NCI-H187 treated with DMSO at 0.1 percent for 48 hours (cell line): Measurements from ENCODE around the gene DLG1.
"Not testable (repeated sequence)": the region's sequence is repeated elsewhere in the genome, so short reads cannot be mapped to it uniquely, and the experiment has no call there.

Experiments used
- DNase-seq: peaks from one replicate; lab custom pipeline; 2025; lab: John Stamatoyannopoulos, UW

Gene DLG1

DNA sequence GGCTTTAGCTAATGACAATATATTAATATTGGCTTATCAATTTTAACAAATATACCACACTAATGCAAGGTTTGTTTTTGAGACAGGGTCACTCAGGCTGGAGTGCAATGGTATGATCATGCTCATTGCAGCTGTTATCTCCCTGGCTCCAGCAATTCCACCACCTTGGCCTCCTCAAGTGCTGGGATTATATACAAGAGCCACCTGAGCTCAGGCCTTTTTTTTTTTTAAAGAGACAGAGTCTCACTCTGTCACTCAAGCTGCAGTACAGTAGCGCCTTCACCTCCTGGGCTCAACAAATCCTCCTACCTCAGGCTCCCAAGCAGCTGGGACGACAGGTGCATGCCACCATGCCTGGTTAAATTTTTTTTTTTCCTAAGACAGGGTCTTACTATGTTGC lies 11.7 kb downstream of the DLG1 start:
- no peak for DNase-seq

- DNase-seq = no peak
Observed at GRCh38 chr3:197285557-197285956, 12.9 kb downstream of the DLG1 start.

- no peak for DNase-seq
Observed at GRCh38 chr3:197283045-197283444, 15.4 kb downstream of the DLG1 start.

DNA sequence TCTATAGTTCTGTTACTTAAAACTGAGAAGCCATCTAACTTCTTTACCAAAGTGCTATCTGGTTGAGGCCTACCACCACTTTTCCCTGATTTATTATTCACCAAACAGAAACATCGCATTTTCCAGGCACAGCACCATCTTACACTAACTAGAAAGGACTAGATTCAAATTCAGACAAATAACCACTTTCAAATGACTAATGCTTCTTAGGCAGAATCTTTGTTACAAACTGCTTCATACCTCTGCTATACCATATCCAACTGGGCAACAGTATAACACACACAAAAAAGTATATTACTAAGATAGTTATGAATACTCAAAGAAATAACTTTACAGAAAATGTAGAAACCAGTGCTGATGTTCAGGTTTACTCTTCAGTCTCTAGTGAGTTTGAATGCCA lies 16.6 kb downstream of the DLG1 start:
- no peak for DNase-seq

DNA sequence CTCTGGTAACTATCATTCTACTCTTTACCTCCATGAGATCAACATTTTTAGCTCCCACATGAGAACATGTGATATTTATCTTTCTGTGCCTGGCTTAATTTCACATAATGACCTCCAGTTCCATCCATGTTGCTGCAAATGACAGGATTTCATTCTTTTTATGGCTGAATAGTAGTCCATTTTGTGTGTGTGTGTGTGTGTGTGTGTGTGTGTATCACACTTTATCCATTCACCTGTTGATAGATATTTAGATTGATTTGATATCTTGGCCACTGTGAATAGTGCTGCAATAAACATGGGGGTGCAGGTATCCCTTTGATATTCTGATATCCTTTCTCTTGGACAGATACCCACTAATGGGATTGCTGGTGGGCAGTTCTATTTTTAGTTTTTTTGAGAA lies 18.3 kb downstream of the DLG1 start:
- no peak for DNase-seq

DNA sequence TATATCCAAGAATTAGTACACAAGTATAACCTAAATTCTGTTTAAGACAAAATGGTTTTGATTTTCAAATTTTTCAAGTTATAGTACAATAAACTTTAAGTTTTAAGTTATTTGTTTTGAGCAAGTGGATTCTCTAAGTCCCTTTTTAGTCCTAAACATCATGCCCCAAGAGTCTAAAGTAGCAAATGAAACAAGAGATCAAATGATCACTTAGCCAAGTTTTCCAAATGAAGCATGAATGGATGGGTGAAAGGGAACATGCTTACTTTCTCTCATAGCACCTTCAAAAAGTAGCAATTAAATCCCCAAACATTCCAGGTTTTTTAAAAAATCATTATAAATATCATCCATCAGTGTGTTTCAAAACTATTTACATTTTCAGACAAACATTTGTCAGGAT lies 19.5 kb downstream of the DLG1 start:
- no peak for DNase-seq

GRCh38 chr3:197276808-197277207 lies 21.6 kb downstream of the DLG1 start:
- not testable (repeated sequence) for DNase-seq

- DNase-seq = no peak
Observed at GRCh38 chr3:197270558-197271317, 27.7 kb downstream of the DLG1 start.

DNA sequence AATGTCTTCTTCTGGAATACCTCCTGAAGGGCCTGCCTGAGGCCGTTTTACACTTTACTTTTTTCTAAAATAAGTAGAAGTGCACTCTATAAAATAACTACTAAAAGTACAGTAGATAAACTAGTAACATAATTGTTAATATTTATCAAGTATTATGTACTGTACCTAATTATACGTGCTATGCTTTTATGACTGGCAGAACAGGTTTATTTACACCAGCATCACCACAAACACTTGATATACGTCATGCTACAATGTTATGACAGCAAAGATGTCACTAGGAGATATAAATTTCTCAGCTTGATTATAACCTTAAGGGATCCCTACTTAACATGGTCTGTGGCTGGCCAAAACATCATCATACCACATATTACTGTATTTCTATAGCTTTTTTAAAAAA lies 29.4 kb downstream of the DLG1 start:
- no peak for DNase-seq

- DNase-seq = no peak
Observed at GRCh38 chr3:197268294-197268693, 30.1 kb downstream of the DLG1 start.

- no peak for DNase-seq
Observed at GRCh38 chr3:197266331-197266730, 32.1 kb downstream of the DLG1 start.

DNA sequence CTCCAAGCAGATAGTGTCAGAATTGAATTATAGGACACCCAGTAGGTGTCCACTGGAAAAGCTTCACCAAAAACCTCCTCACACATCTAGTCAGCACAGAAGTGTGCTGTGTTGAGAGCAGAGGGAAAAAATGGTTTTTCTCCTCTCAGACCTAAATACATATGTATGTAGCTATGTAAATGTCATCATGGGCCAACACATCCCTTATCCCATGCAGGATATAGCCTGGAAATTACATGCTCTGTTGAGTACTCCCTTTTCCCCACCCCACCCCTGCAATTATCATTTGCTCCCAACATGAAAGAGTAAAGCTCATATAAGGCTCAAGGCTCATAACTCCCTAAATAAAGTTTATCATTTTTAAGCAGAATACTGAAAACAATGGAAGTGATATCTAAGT lies 35.7 kb downstream of the DLG1 start:
- no peak for DNase-seq

- DNase-seq = no peak
Observed at GRCh38 chr3:197261164-197261509, 37.3 kb downstream of the DLG1 start.

GRCh38 chr3:197260491-197261163 lies 37.8 kb downstream of the DLG1 start:
- no peak for DNase-seq

DNA sequence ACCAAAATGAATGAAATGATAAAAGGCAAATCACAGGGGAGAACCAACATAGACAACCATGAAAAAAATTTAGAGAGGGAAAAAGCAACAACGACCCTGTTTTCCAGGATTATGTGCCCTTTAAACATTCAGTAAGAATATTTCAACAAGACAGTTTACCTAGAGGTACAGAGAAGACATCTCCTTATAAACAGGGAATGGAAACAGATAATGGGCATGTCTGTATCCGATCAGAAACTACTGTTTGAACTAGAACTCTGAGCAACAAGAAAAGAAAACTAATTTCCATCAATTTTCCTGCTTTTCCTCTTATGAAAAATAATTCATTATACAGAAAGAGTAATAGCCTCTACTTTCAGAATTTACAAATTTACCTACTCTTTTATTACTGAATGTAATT lies 39.3 kb downstream of the DLG1 start:
- no peak for DNase-seq

DNA sequence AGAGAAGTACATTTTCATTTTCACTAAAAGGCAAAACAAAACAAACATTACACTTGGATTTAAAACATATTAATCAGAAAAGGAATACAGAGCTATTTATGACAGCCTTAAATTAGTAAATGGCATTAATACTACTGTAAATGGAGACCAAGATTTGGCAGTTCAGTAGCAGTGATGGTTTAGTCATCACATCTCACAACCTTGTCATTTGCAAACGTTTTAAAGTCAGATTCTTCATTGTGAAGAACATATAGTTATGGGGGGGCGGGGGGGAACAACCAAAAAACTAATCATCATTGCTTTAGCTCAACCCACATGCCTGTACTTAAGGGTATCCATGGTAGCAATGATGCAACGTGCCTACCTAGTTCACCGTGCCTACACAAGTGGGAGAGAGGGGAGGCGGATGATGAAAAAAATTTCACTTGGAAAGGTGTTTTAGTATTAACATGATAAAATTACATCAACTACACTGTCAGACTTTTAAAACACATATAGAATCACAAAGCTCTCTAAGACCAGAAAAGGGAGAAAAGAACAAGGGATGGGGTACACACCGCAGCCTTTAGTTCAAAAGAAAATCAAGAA lies 40.1 kb downstream of the DLG1 start:
- no peak for DNase-seq

DNA sequence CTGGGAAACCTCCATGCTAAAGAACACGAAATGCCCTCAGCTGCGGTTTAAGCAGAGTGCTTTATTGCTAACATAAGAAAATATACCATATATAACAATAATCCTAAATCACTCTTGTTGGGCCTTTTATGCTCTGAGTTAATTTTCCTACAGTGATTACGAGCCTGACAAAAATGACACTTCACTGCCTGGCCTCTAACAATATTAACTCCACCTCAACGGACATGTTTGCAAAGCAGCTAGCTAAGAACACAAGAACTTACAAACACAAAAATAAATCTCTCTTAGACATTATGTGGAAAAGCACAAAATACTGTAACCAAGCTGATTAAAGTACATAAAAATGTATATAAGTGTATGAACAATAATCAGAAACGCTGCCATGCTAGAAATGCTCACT lies 40.7 kb downstream of the DLG1 start:
- DNase-seq = no peak

DNA sequence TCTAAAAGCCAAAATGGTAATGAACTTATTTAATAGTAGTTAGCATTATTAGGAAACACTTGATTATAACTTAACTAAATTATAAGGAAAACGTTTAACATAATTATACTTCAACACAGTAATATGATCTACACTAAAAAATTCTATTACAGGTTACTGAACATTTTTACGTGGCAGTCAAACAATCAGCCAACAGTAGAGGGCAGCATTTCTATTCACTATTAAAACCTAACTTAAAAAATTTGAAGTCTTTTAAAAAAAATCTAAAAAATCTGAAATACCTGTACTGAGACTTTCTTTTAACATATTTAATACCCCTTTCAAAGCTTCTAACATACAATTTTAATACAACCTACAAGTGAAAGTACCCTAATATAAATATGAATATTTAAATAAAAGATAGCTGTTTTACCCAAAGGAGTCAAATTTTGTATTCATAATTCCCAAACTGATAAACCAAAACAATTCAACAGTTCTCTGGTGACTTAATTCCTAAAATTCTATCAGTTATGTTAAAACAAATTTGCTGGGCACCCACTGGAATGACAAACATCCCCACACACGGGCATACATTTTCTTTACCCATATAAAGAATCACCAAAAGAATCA lies 41.5 kb downstream of the DLG1 start:
- DNase-seq = no peak

- DNase-seq = no peak
Observed at GRCh38 chr3:197256104-197256503, 42.3 kb downstream of the DLG1 start.

DNA sequence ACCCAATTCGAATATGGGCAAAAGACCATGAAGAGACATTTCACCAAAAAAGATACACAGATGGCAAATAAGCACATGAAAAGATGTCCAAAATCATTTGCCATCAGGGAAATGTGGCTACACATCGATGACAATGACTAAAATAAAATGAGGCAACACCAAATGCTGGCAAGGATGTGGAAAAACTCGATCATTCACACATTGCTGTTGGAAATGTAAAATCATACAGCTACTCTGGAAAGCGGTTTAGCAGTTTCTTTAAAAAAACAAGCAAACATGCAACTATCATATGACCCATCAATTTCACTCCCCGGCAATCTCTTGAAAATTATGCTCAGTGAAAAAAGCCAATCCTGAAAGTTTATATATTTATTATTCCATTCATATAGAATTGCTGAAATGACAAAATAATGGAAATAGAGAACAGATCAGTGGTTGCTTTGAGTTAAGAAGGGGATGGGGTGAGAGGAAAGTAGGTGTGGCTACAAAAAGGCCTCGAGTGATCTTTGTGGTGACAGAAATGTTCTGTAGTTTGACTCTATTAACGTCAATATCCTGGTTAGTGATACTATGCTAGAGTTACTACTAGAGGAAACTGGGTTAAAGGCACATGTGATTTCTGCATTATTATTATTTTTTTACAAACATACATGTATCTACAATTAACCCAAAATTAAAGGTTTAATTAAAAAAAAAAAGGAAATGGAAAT lies 45.0 kb downstream of the DLG1 start:
- DNase-seq = no peak

- DNase-seq = no peak
Observed at GRCh38 chr3:197249542-197249941, 48.9 kb downstream of the DLG1 start.

- DNase-seq = no peak
Observed at GRCh38 chr3:197248341-197248740, 50.1 kb downstream of the DLG1 start.

- no peak for DNase-seq
Observed at GRCh38 chr3:197244751-197245150, 53.7 kb downstream of the DLG1 start.
